HCT116 (cell line): ENCODE data around the gene ARL15. TPM values are rescaled to one million over a fixed set of nuclear protein-coding genes. Genes with fewer than 3 reads are reported as not detected.
"Not testable (repeated sequence)": the region's sequence is repeated elsewhere in the genome, so short reads cannot be mapped to it uniquely, and the experiment has no call there.

ENCODE experiments used
- ATAC-seq: fragments of 200-7000 bp; cut with Tn5 transposase; 2 replicates; pipeline ENCODE4 v1.9.1; 2020; ENCODE audit warnings: mild to moderate bottlenecking, moderate library complexity
- BruUV-seq: library from RNA; stranded (reverse); fragments of 400-500 nt; replicated peaks from 2 replicates; lab custom pipeline; 2021; lab: Mats Ljungman, UMichigan
- CTCF ChIA-PET: fragments of 300-600 bp; sonication (Branson Sonifier 250); formaldehyde crosslinking; loops from one replicate; lab custom pipeline; 2021; ENCODE audit warnings: antibody characterized with exemption; lab: Charles Lee
- POLR2A ChIA-PET: fragments of 300-600, 350-600 bp; sonication (Branson Sonifier 250); formaldehyde crosslinking; loops from one replicate; lab custom pipeline; 2021; ENCODE audit warnings: antibody characterized with exemption; lab: Charles Lee
- RAD21 ChIA-PET, 2 experiments: fragments of 300-600 bp; sonication (Branson Sonifier 250); formaldehyde crosslinking; loops; one replicate each; lab custom pipeline; 2023; ENCODE audit warnings: low total read pairs in 2 of 2; ENCODE audit not compliant: uncharacterized antibody in 2 of 2, unreplicated experiment in 2 of 2, low non-redundant PET in 1 of 2; lab: Charles Lee
- DNase-seq: peaks from one replicate; pipeline ENCODE4 v3.0.0-alpha.2; 2010; ENCODE audit warnings: low read depth, low spot score
- H2AFZ ChIP-seq: fragments of 200-600 bp; shearing (Covaris generic), sonication (generic); 2 replicates; pipeline ENCODE4 v1.6.1; 2017; ENCODE audit warnings: low read depth, mixed run types, mixed read lengths, antibody characterized with exemption, low read length; ENCODE audit not compliant: poor library complexity, severe bottlenecking
- H3K27ac ChIP-seq: 2 replicates; pipeline ENCODE4 v1.5.1; 2012; ENCODE audit warnings: low read depth, low read length
- H3K27me3 ChIP-seq: fragments of 200-600 bp; sonication (generic); 2 replicates; pipeline ENCODE4 v1.6.1; 2016; ENCODE audit warnings: mixed run types, low read length, mixed read lengths; ENCODE audit not compliant: insufficient read depth
- H3K36me3 ChIP-seq, 2 experiments: fragments of 200-500 bp in 1 of 2; fragments of 200-600 bp in 1 of 2; sonication (Bioruptor generic) in 1 of 2; sonication (generic) in 1 of 2; 2 replicates each; pipeline versions ENCODE4 v1.5.1 to v1.6.1; 2014 to 2016; ENCODE audit warnings: low read length in 2 of 2, inconsistent platforms in 1 of 2, mixed read lengths in 1 of 2, mixed run types in 1 of 2; ENCODE audit not compliant: insufficient read depth in 2 of 2, control insufficient read depth in 1 of 2
- H3K4me1 ChIP-seq, 2 experiments: fragments of 200-600 bp in 1 of 2; sonication (generic) in 1 of 2; 2 replicates each; pipeline versions ENCODE4 v1.5.1 to v1.6.1; 2012 to 2017; ENCODE audit warnings: low read length in 2 of 2, inconsistent platforms in 1 of 2, mild to moderate bottlenecking in 1 of 2, mixed read lengths in 1 of 2, mixed run types in 1 of 2, moderate library complexity in 1 of 2; ENCODE audit not compliant: insufficient read depth in 2 of 2, control insufficient read depth in 1 of 2
- H3K4me2 ChIP-seq: fragments of 200-600 bp; sonication (generic); 2 replicates; pipeline ENCODE4 v1.6.1; 2017; ENCODE audit warnings: mixed run types, low read length, mixed read lengths
- H3K4me3 ChIP-seq, 2 experiments: fragments of 200-600 bp in 1 of 2; sonication (generic) in 1 of 2; replicated peaks in 1 of 2; 2 replicates each; pipeline ENCODE4 v1.5.1; 2011 to 2016; ENCODE audit warnings: low read length in 2 of 2, control low read depth in 1 of 2, low read depth in 1 of 2, mild to moderate bottlenecking in 1 of 2, mixed read lengths in 1 of 2, mixed run types in 1 of 2
- H3K79me2 ChIP-seq: fragments of 200-600 bp; sonication (generic); 2 replicates; pipeline ENCODE4 v1.6.1; 2017; ENCODE audit warnings: mild to moderate bottlenecking, mixed run types, low read length, moderate library complexity, mixed read lengths; ENCODE audit not compliant: insufficient read depth
- H3K9ac ChIP-seq: fragments of 200-600 bp; sonication (generic); 2 replicates; pipeline ENCODE4 v1.6.1; 2016; ENCODE audit warnings: low read length, mixed read lengths
- H3K9me2 ChIP-seq: fragments of 200-600 bp; sonication (generic), shearing (Covaris generic); 2 replicates; pipeline ENCODE4 v1.6.1; 2017; ENCODE audit warnings: mixed run types, mild to moderate bottlenecking, moderate library complexity; ENCODE audit not compliant: insufficient read depth
- H3K9me3 ChIP-seq, 2 experiments: fragments of 200-500 bp in 1 of 2; fragments of 200-600 bp in 1 of 2; sonication (Bioruptor generic) in 1 of 2; sonication (generic) in 1 of 2; 2 replicates each; pipeline ENCODE4 v1.6.1; 2014 to 2017; ENCODE audit warnings: low read length in 2 of 2, mixed read lengths in 2 of 2, inconsistent platforms in 1 of 2, low read depth in 1 of 2, mild to moderate bottlenecking in 1 of 2, mixed run types in 1 of 2, moderate library complexity in 1 of 2; ENCODE audit not compliant: control insufficient read depth in 1 of 2, insufficient read depth in 1 of 2
- H4K20me1 ChIP-seq: fragments of 200-600 bp; sonication (generic), shearing (Covaris generic); 2 replicates; pipeline ENCODE4 v1.6.1; 2017; ENCODE audit warnings: mixed run types, mild to moderate bottlenecking, moderate library complexity; ENCODE audit not compliant: insufficient read depth
- ATF3 ChIP-seq: IDR thresholded peaks from 2 replicates; pipeline ENCODE4 v1.6.1; 2012
- CBX3 ChIP-seq: IDR thresholded peaks from 2 replicates; pipeline ENCODE4 v1.6.1; 2012; ENCODE audit warnings: low read depth
- CEBPB ChIP-seq: IDR thresholded peaks from 2 replicates; pipeline ENCODE4 v1.6.1; 2012; ENCODE audit warnings: low read depth
- CTCF ChIP-seq, 3 experiments: fragments of 200-600 bp in 1 of 3; sonication (generic) in 1 of 3; IDR thresholded peaks in 2 of 3; conservative IDR thresholded peaks in 1 of 3; 2 replicates each; pipeline ENCODE4 v1.5.1; 2012 to 2017; ENCODE audit warnings: low read depth in 2 of 3, low read length in 2 of 3, antibody characterized with exemption in 1 of 3, borderline replicate concordance in 1 of 3, control low read depth in 1 of 3, mild to moderate bottlenecking in 1 of 3, mixed read lengths in 1 of 3, mixed run types in 1 of 3, moderate library complexity in 1 of 3; ENCODE audit not compliant: insufficient read depth in 1 of 3
- EGR1 ChIP-seq: IDR thresholded peaks from 2 replicates; pipeline ENCODE4 v1.6.1; 2012; ENCODE audit warnings: low read depth
- ELF1 ChIP-seq: IDR thresholded peaks from 2 replicates; pipeline ENCODE4 v1.6.1; 2012; ENCODE audit warnings: low read depth, borderline replicate concordance
- EZH2 ChIP-seq: fragments of 200-600 bp; sonication (generic); IDR thresholded peaks from 2 replicates; pipeline ENCODE4 v1.6.1; 2017; ENCODE audit warnings: antibody characterized with exemption, mixed run types
- EZH2phosphoT487 ChIP-seq: fragments of 200-600 bp; IDR thresholded peaks from 2 replicates; pipeline ENCODE4 v1.6.1; 2018; ENCODE audit warnings: antibody characterized with exemption, borderline replicate concordance
- FOSL1 ChIP-seq: IDR thresholded peaks from 2 replicates; pipeline ENCODE4 v1.6.1; 2012; ENCODE audit warnings: low read depth
- JUND ChIP-seq: IDR thresholded peaks from 2 replicates; pipeline ENCODE4 v1.6.1; 2012
- POLR2A ChIP-seq: IDR thresholded peaks from 2 replicates; pipeline ENCODE4 v1.7.0; 2011; ENCODE audit warnings: borderline replicate concordance; ENCODE audit not compliant: insufficient read depth, insufficient read length; ENCODE audit errors: extremely low read depth
- RAD21 ChIP-seq: IDR thresholded peaks from 2 replicates; pipeline ENCODE4 v1.6.1; 2012; ENCODE audit warnings: low read depth, mild to moderate bottlenecking
- SP1 ChIP-seq: IDR thresholded peaks from 2 replicates; pipeline ENCODE4 v1.6.1; 2012; ENCODE audit warnings: low read depth
- SRF ChIP-seq: IDR thresholded peaks from 2 replicates; pipeline ENCODE4 v1.6.1; 2012; ENCODE audit warnings: low read depth
- TCF7L2 ChIP-seq: IDR thresholded peaks from 2 replicates; pipeline ENCODE4 v1.7.0; 2011; ENCODE audit warnings: borderline replicate concordance, inconsistent platforms; ENCODE audit not compliant: insufficient read depth, insufficient read length; ENCODE audit errors: extremely low read depth
- YY1 ChIP-seq: IDR thresholded peaks from 2 replicates; pipeline ENCODE4 v1.6.1; 2011; ENCODE audit warnings: low read length, low read depth, moderate library complexity, mild to moderate bottlenecking; ENCODE audit not compliant: insufficient replicate concordance; ENCODE audit errors: extremely low read depth
- ZFX ChIP-seq: fragments of 450-650 bp; IDR thresholded peaks from 2 replicates; pipeline ENCODE4 v1.6.1; 2017
- ZNF274 ChIP-seq: fragments of 200-500 bp; sonication (Bioruptor generic); IDR thresholded peaks from 2 replicates; pipeline ENCODE4 v1.6.1; 2014; ENCODE audit warnings: mild to moderate bottlenecking, low read depth, low read length, inconsistent platforms
- intact Hi-C: fragments of 100-400 bp; cut with micrococcal nuclease; formaldehyde crosslinking; loops from 2 replicates; pipeline ENCODE4 v1.10.0; 2022
- total RNA-seq: library from RNA; stranded (reverse); gene quantifications from one replicate; pipeline ENCODE4 v1.2.1, GENCODE V29; 2021; ENCODE audit not compliant: unreplicated experiment

The ARL15 gene
- total RNA-seq, 1 experiment from 2014 or later: 15.0 TPM

- DNase-seq, intact Hi-C loops, H3K4me3 ChIP-seq, ATAC-seq, CTCF ChIA-PET, H3K4me1 ChIP-seq, H3K36me3 ChIP-seq, BruUV-seq, H3K9ac ChIP-seq, H3K9me3 ChIP-seq, H3K9me2 ChIP-seq, H3K27ac ChIP-seq, H3K4me2 ChIP-seq, H4K20me1 ChIP-seq, RAD21 ChIA-PET, POLR2A ChIA-PET, H3K79me2 ChIP-seq, H2AFZ ChIP-seq, H3K27me3 ChIP-seq: not testable (repeated sequence)
These were observed 328.1 kb downstream of the ARL15 start for GRCh38 chr5:53982319-53982718.

GRCh38 chr5:53980061-53980460, 330.3 kb downstream of the ARL15 start:
- DNase-seq: no peak
- BruUV-seq: no TSS peak
- Histone ChIP-seq H3K9ac (no peak overlapping the region), H4K20me1 (no peaks in the 10 kb centered on the region), H3K4me1 (no peaks in the 10 kb centered on the region), H3K9me3 (no peaks in the 10 kb centered on the region), H3K27ac (no peak overlapping the region), H3K4me3 (no peak overlapping the region), H3K79me2 (no peaks in the 10 kb centered on the region), H3K27me3 (no peaks in the 10 kb centered on the region), H3K36me3 (no peaks in the 10 kb centered on the region), H2AFZ (no peak overlapping the region), H3K4me2 (no peak overlapping the region), H3K9me2 (no peaks in the 10 kb centered on the region)
- intact Hi-C loops: no loop called here
- no peak for TF ChIP-seq EZH2phosphoT487
- no peak for TF ChIP-seq CBX3
- TF ChIP-seq ZFX: no peak
- no peak for TF ChIP-seq RAD21
- TF ChIP-seq FOSL1: no peak
- TF ChIP-seq TCF7L2: no peak
- TF ChIP-seq JUND: no peak
- TF ChIP-seq YY1: no peak
- TF ChIP-seq EGR1: no peak
- TF ChIP-seq SRF: no peak
- no peak for TF ChIP-seq POLR2A
- no peak for TF ChIP-seq SP1
- no peak for TF ChIP-seq ZNF274
- no peak for TF ChIP-seq EZH2
- no peak for TF ChIP-seq CTCF (IDR thresholded peaks at IDR 0.05 in 2 of 3, conservative IDR thresholded peaks at IDR 0.05 in 1 of 3; ENCODE audit: borderline replicate concordance in 1 of 3, insufficient read depth in 1 of 3, low read depth in 2 of 3, low read length in 2 of 3)
- no peak for TF ChIP-seq CEBPB
- no peak for TF ChIP-seq ATF3
- no peak for TF ChIP-seq ELF1
- ChIA-PET POLR2A (no interaction called here), RAD21 (no interaction called here), CTCF (no interaction called here)
- no peak for ATAC-seq
